Right lobe of liver (tissue), 4 donors: ENCODE measurements around the gene POLR1H.

Experiments
- CTCF ChIP-seq, 4 donors: fragments of 200-600 bp in 3 of 4; fragments of 450-650 bp in 1 of 4; IDR thresholded peaks; one replicate each; pipeline versions ENCODE4 v1.5.1 to v1.8.0; 2016 to 2022; ENCODE audit warnings: antibody characterized with exemption in 4 of 4, mild to moderate bottlenecking in 2 of 4
- POLR2A ChIP-seq: fragments of 450-650 bp; IDR thresholded peaks from one replicate; pipeline ENCODE4 v1.6.1; 2017; ENCODE audit warnings: antibody characterized with exemption, mild to moderate bottlenecking
- donor health status: DM: no; HTN: no; CAD: no.
- donor health status: DM: no; HTN: no; CAD: no.
- donor health status: DM: no; HTN: yes; CAD: no.

GRCh38 chr6:30037182-30037788 is 23.8 kb upstream of the POLR1H start:
- TF ChIP-seq POLR2A: no peak
- peak; percentile 50 to 53 (median 52) for TF ChIP-seq CTCF (IDR thresholded peaks at IDR 0.05)
